GM04503 (cell line): ENCODE data around the gene ABHD2.

Experiments used
- DNase-seq: peaks from one replicate; pipeline ENCODE4 v3.0.0-alpha.2; 2012; ENCODE audit warnings: low read depth

ABHD2 gene

GRCh38 chr15:89167267-89168176 lies 79.3 kb downstream of the ABHD2 start:
- DNase-seq: no peak

- no peak for DNase-seq
Observed at GRCh38 chr15:89168316-89168833, 80.1 kb downstream of the ABHD2 start.

- DNase-seq: no peak
Observed at GRCh38 chr15:89170364-89170763, 82.1 kb downstream of the ABHD2 start.

- no peak for DNase-seq
Observed at GRCh38 chr15:89171136-89172072, 83.1 kb downstream of the ABHD2 start.

- no peak for DNase-seq
Observed at GRCh38 chr15:89172921-89173320, 84.7 kb downstream of the ABHD2 start.

GRCh38 chr15:89174476-89174875 lies 86.2 kb downstream of the ABHD2 start:
- no peak for DNase-seq

- DNase-seq: no peak
Observed at GRCh38 chr15:89175617-89176191, 87.4 kb downstream of the ABHD2 start.

- no peak for DNase-seq
Observed at GRCh38 chr15:89177116-89177515, 88.9 kb downstream of the ABHD2 start.

- peak; percentile 21 for DNase-seq
Observed at GRCh38 chr15:89177633-89178306, 89.5 kb downstream of the ABHD2 start.

- no peak for DNase-seq
Observed at GRCh38 chr15:89178307-89178977, 90.2 kb downstream of the ABHD2 start.

GRCh38 chr15:89179966-89180875 lies 92.0 kb downstream of the ABHD2 start:
- DNase-seq: no peak

- no peak for DNase-seq
Observed at GRCh38 chr15:89184357-89184756, 96.1 kb downstream of the ABHD2 start.

- no peak for DNase-seq
Observed at GRCh38 chr15:89184886-89185526, 96.8 kb downstream of the ABHD2 start.

- no peak for DNase-seq
Observed at GRCh38 chr15:89186803-89187202, 98.5 kb downstream of the ABHD2 start.

- DNase-seq: no peak
Observed at GRCh38 chr15:89187301-89187985, 99.2 kb downstream of the ABHD2 start.

- no peak for DNase-seq
Observed at GRCh38 chr15:89187986-89188514, 99.8 kb downstream of the ABHD2 start.

GRCh38 chr15:89192136-89192535 lies 103.9 kb downstream of the ABHD2 start:
- no peak for DNase-seq

- DNase-seq: no peak
Observed at GRCh38 chr15:89192766-89193165, 104.5 kb downstream of the ABHD2 start.

GRCh38 chr15:89194608-89195007 lies 106.4 kb downstream of the ABHD2 start:
- no peak for DNase-seq
